Measurements from ENCODE around the gene SCYL1. TPM values are rescaled to one million over a fixed set of nuclear protein-coding genes. Genes with fewer than 3 reads are reported as not detected.
A peak's percentile ranks its signal among the peaks of the same experiment; 100 is the strongest.

SCYL1 gene
- total RNA-seq, 1 experiment from 2014 or later: 54.7 TPM

DNA sequence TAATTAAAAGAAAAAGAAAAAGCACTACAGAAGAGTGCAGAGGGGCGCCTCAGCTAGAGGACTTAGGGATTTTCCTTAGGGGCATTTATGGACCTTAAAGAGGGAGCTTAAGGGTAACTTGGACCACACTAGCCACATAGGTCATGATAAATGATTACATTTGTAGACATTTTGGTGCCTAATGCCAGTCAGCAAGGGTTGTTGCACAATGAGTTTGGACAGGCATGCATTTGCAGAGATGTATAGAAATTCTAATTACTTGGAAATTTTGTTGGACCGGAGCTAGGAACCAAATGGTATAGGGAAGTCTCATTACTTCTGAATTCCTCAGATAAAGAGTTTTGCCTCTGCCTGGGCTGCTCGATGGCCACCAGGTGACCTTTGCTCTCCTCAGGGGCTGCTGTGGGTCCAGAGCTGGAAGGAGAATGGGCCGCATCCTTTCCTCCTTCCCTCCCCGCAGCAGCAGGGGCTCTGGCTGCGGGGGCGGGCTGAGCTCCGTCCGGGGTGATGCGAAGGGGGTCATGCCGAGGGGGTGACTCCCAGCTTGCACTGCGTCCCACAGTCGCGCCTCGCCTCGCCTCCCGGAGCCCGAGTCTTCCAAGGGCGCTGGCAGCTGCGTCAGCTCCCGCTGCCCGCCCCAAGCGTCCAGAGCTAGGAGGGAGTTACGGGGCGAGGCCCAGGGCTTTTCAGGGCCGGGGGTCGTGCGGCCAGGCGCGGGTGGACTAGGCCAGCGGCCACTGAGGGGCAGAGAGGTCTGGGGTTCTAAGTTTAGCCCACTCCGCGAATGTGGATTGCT lies 46.3 kb upstream of the SCYL1 start:
- Histone ChIP-seq H2BK12ac (ENCODE audit: insufficient read length, low read depth, low read length) (peak overlapping the region; percentile 6), H3K9ac (ENCODE audit: extremely low read depth, insufficient read length, low read length) (no peak overlapping the region), H3K23me2 (ENCODE audit: insufficient read length, low read depth, low read length, poor library complexity, severe bottlenecking) (peaks cover 10% of the 10 kb centered on the region), H3K14ac (ENCODE audit: insufficient read depth, low read length) (peak overlapping the region; percentile 12; the same call in 1 of the 2 replicates), H4K91ac (ENCODE audit: insufficient read length, low read depth, low read length) (no peak overlapping the region), H3K27me3 (ENCODE audit: insufficient read depth, low read length) (no peaks in the 10 kb centered on the region), H2AK5ac (ENCODE audit: insufficient read length, low read length) (no peak overlapping the region), H2BK5ac (ENCODE audit: insufficient read length, low read length) (no peak overlapping the region), H2BK120ac (ENCODE audit: low read depth, low read length, poor library complexity, severe bottlenecking) (no peak overlapping the region), H4K5ac (ENCODE audit: insufficient read length, low read depth, low read length) (no peak overlapping the region), H3K79me2 (ENCODE audit: insufficient read depth, low read length) (no peaks in the 10 kb centered on the region), H3K4me2 (ENCODE audit: insufficient read depth, insufficient read length, low read length) (no peak overlapping the region), H2AFZ (ENCODE audit: low read length) (no peak overlapping the region), H3K79me1 (ENCODE audit: insufficient read depth, low read depth, low read length, poor library complexity, severe bottlenecking) (no peaks in the 10 kb centered on the region), H2BK15ac (ENCODE audit: low read depth, low read length) (no peak overlapping the region), H3K56ac (ENCODE audit: insufficient read length, low read depth, low read length) (no peak overlapping the region), H3K4me1 (ENCODE audit: insufficient read depth, low read length) (peaks cover 10% of the 10 kb centered on the region), H3K18ac (ENCODE audit: insufficient read length, low read depth, low read length) (peak overlapping the region; percentile 32), H4K20me1 (ENCODE audit: control insufficient read depth, insufficient read depth, insufficient read length) (no peaks in the 10 kb centered on the region), H3K27ac (ENCODE audit: insufficient read length, low read depth, low read length) (no peak overlapping the region), H2BK20ac (ENCODE audit: low read depth, low read length, poor library complexity, severe bottlenecking) (no peak overlapping the region), H3K23ac (ENCODE audit: insufficient read length, low read depth, low read length) (no peak overlapping the region), H4K8ac (replicated peaks; ENCODE audit: insufficient read length, low read depth, low read length) (no peak overlapping the region), H3T11ph (ENCODE audit: low read length) (no peak overlapping the region), H3K9me3 (ENCODE audit: control insufficient read depth, low read depth, low read length) (no peaks in the 10 kb centered on the region), H3K4ac (ENCODE audit: low read depth, low read length) (no peak overlapping the region; the same call in 1 of the 2 replicates)
- no peaks in the 10 kb centered on the region; the same call in 1 of the 2 replicates for H3K27me3 Mint-ChIP-seq (ENCODE audit: low read depth)
- TF ChIP-seq, protein P1, sequence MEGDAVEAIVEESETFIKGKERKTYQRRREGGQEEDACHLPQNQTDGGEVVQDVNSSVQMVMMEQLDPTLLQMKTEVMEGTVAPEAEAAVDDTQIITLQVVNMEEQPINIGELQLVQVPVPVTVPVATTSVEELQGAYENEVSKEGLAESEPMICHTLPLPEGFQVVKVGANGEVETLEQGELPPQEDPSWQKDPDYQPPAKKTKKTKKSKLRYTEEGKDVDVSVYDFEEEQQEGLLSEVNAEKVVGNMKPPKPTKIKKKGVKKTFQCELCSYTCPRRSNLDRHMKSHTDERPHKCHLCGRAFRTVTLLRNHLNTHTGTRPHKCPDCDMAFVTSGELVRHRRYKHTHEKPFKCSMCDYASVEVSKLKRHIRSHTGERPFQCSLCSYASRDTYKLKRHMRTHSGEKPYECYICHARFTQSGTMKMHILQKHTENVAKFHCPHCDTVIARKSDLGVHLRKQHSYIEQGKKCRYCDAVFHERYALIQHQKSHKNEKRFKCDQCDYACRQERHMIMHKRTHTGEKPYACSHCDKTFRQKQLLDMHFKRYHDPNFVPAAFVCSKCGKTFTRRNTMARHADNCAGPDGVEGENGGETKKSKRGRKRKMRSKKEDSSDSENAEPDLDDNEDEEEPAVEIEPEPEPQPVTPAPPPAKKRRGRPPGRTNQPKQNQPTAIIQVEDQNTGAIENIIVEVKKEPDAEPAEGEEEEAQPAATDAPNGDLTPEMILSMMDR (conservative IDR thresholded peaks at IDR 0.05): no peak
- H3K27ac Mint-ChIP-seq: peak overlapping the region in 1 of 3 experiments; percentile 47; a peak in 1 of 7 replicates
- H3K4me3 Mint-ChIP-seq: peak overlapping the region in 1 of 2 experiments; percentile 27; a peak in 1 of 5 replicates
- DNase-seq: no peak
- WGBS (ENCODE audit: extremely low coverage, insufficient read length, low lambda C conversion rate): no CpG with 5 or more reads among the region's 33 CpGs
- H3K36me3 Mint-ChIP-seq (ENCODE audit: insufficient read depth in 1 of 3, low read depth in 3 of 3): no peaks in the 10 kb centered on the region
- H3K9me3 Mint-ChIP-seq: no peaks in the 10 kb centered on the region; a peak in 2 of 5 replicates
- peaks cover 33 to 35% of the 10 kb centered on the region in 2 experiments for H3K4me1 Mint-ChIP-seq
